Thyroid gland (tissue), 4 donors: ENCODE measurements around the gene PPP3CA.

ENCODE experiments used
- POLR2A ChIP-seq, 2 donors: fragments of 450-650 bp; IDR thresholded peaks; one replicate each; pipeline ENCODE4 v1.6.1; 2017; ENCODE audit warnings: antibody characterized with exemption in 2 of 2, mild to moderate bottlenecking in 2 of 2, moderate library complexity in 1 of 2
- TF ChIP-seq, protein P1 (sequence below), 6 experiments: fragments of 200-600 bp in 3 of 6; fragments of 450-650 bp in 3 of 6; sonication (generic) in 3 of 6; IDR thresholded peaks; one replicate each; pipeline ENCODE4 v1.5.1; 2016 to 2019; ENCODE audit warnings: antibody characterized with exemption in 6 of 6, mild to moderate bottlenecking in 2 of 6, inconsistent platforms in 1 of 6, moderate library complexity in 1 of 6

DNA sequence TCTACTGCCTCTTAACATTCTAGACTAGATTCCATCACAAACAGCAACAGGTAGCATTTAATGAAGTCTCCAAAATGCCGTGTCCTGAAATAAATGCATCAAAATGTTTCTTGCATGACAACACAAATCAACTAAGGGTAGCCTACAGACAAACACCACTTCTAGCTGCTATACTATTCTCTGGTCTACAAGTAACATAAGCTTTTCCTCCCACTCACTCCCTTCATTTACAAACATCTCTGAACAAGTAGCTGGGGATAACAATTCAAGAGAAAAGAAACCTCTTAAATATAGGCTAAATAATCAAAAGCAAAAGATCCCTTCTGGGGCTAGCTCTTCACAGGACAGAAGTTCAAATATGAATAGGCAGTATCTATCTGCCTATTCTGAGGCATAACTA, 20.8 kb downstream of the PPP3CA start:
- no peak for TF ChIP-seq POLR2A (IDR thresholded peaks at IDR 0.05)
- TF ChIP-seq, protein P1, sequence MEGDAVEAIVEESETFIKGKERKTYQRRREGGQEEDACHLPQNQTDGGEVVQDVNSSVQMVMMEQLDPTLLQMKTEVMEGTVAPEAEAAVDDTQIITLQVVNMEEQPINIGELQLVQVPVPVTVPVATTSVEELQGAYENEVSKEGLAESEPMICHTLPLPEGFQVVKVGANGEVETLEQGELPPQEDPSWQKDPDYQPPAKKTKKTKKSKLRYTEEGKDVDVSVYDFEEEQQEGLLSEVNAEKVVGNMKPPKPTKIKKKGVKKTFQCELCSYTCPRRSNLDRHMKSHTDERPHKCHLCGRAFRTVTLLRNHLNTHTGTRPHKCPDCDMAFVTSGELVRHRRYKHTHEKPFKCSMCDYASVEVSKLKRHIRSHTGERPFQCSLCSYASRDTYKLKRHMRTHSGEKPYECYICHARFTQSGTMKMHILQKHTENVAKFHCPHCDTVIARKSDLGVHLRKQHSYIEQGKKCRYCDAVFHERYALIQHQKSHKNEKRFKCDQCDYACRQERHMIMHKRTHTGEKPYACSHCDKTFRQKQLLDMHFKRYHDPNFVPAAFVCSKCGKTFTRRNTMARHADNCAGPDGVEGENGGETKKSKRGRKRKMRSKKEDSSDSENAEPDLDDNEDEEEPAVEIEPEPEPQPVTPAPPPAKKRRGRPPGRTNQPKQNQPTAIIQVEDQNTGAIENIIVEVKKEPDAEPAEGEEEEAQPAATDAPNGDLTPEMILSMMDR (IDR thresholded peaks at IDR 0.05): no peak
